HepG2 (cell line): ENCODE results near the gene KERA. TPM values are rescaled to one million over a fixed set of nuclear protein-coding genes. Genes with fewer than 3 reads are reported as not detected.

ENCODE experiments used
- ATAC-seq: fragments of 200-7000 bp; cut with Tn5 transposase; 3 replicates; pipeline ENCODE4 v1.9.1; 2020; ENCODE audit warnings: mild to moderate bottlenecking, moderate library complexity
- BruUV-seq: library from RNA; stranded (reverse); fragments of 400-500 nt; replicated peaks from 2 replicates; lab custom pipeline; 2021; lab: Mats Ljungman, UMichigan
- CTCF ChIA-PET: fragments of 300-600 bp; formaldehyde crosslinking; extraction: SDS; loops from one replicate; lab custom pipeline; 2021; ENCODE audit warnings: low total read pairs, inconsistent platforms, low intra/inter-chr PET ratio; lab: Yijun Ruan, JAX
- POLR2A ChIA-PET: fragments of 350-600 bp; sonication (Branson Sonifier 250); formaldehyde crosslinking; loops from one replicate; lab custom pipeline; 2020; ENCODE audit warnings: antibody characterized with exemption, inconsistent platforms; lab: Yijun Ruan, JAX
- DNase-seq: peaks from one replicate; pipeline ENCODE4 v3.0.0-alpha.2; 2015; ENCODE audit warnings: low spot score
- FAIRE-seq: peaks from 3 replicates; lab custom pipeline; 2011; peaks lifted over from hg19 to GRCh38; lab: Jason Lieb, UNC
- H2AFZ ChIP-seq: one replicate; pipeline ENCODE4 v1.6.1; 2011; ENCODE audit warnings: low read length, inconsistent platforms
- H3K27ac ChIP-seq: fragments of 300-600 bp; 3 replicates; pipeline ENCODE4 v1.8.0; 2011; ENCODE audit warnings: mixed run types, mild to moderate bottlenecking, mixed read lengths, low read length, inconsistent platforms; ENCODE audit not compliant: insufficient read depth; ENCODE audit errors: extremely low read length
- H3K27me3 ChIP-seq, 2 experiments: fragments of 200-600 bp in 1 of 2; 2 replicates in 1 of 2; 3 replicates in 1 of 2; pipeline versions ENCODE4 v1.6.0 to v1.8.0; 2011; ENCODE audit warnings: low read length in 2 of 2, mild to moderate bottlenecking in 2 of 2, moderate library complexity in 2 of 2, inconsistent platforms in 1 of 2; ENCODE audit not compliant: insufficient read depth in 2 of 2, control insufficient read depth in 1 of 2
- H3K36me3 ChIP-seq, 2 experiments: fragments of 200-600 bp in 1 of 2; replicated peaks in 1 of 2; 2 replicates in 1 of 2; 3 replicates in 1 of 2; pipeline versions ENCODE4 v1.5.1 to v1.8.0; 2011; ENCODE audit warnings: low read length in 2 of 2, inconsistent platforms in 1 of 2; ENCODE audit not compliant: insufficient read depth in 2 of 2, control insufficient read depth in 1 of 2
- H3K4me1 ChIP-seq: 2 replicates; pipeline ENCODE4 v1.5.1; 2012; ENCODE audit warnings: low read length, inconsistent platforms; ENCODE audit not compliant: insufficient read depth
- H3K4me2 ChIP-seq: 2 replicates; pipeline ENCODE4 v1.6.0; 2011; ENCODE audit warnings: low read depth, low read length, inconsistent platforms
- H3K4me3 ChIP-seq, 3 experiments: fragments of 200-600 bp in 1 of 3; sonication (generic), shearing (Covaris generic) in 1 of 3; replicated peaks in 1 of 3; 2 replicates each; pipeline ENCODE4 v1.5.1; 2011 to 2016; ENCODE audit warnings: low read length in 3 of 3, inconsistent platforms in 2 of 3, low read depth in 2 of 3, mild to moderate bottlenecking in 2 of 3, control low read depth in 1 of 3, mixed read lengths in 1 of 3; ENCODE audit not compliant: insufficient read depth in 1 of 3
- H3K79me2 ChIP-seq: one replicate; pipeline ENCODE4 v1.6.1; 2011; ENCODE audit warnings: low read length, inconsistent platforms; ENCODE audit not compliant: insufficient read depth
- H3K9ac ChIP-seq: 2 replicates; pipeline ENCODE4 v1.6.0; 2011; ENCODE audit warnings: mild to moderate bottlenecking, low read depth, low read length, inconsistent platforms; ENCODE audit not compliant: insufficient read depth
- H3K9me3 ChIP-seq: 2 replicates; pipeline ENCODE4 v1.5.1; 2012; ENCODE audit warnings: mild to moderate bottlenecking, low read length
- H4K20me1 ChIP-seq: 2 replicates; pipeline ENCODE4 v1.6.0; 2011; ENCODE audit warnings: inconsistent platforms, mild to moderate bottlenecking, low read length, moderate library complexity; ENCODE audit not compliant: insufficient read depth
- FOXP1 ChIP-seq, 2 experiments: fragments of 450-650 bp in 1 of 2; IDR thresholded peaks; 2 replicates each; pipeline ENCODE4 v1.6.1; 2017 to 2018; ENCODE audit warnings: antibody characterized with exemption in 1 of 2
- GATAD2A ChIP-seq: IDR thresholded peaks from 2 replicates; pipeline ENCODE4 v1.6.1; 2016
- HOXA3 ChIP-seq: sonication (generic); formaldehyde crosslinking; IDR thresholded peaks from 2 replicates; pipeline ENCODE4 v1.5.0; 2020; ENCODE audit warnings: missing genetic modification reagents
- PAF1 ChIP-seq: IDR thresholded peaks from 2 replicates; pipeline ENCODE4 v1.6.1; 2016; ENCODE audit warnings: missing genetic modification reagents, missing compliant biosample characterization
- RFX5 ChIP-seq: IDR thresholded peaks from 2 replicates; pipeline ENCODE4 v1.6.1; 2011; ENCODE audit warnings: low read depth, low read length, improper control_type of control experiment
- SIN3B ChIP-seq: fragments of 150-350 bp; IDR thresholded peaks from 2 replicates; pipeline ENCODE4 v1.6.1; 2014; ENCODE audit warnings: low read length
- SMAD9 ChIP-seq: sonication (generic); formaldehyde crosslinking; IDR thresholded peaks from 2 replicates; pipeline ENCODE4 v1.5.1; 2020; ENCODE audit warnings: mild to moderate bottlenecking, missing genetic modification reagents
- SNAPC2 ChIP-seq: sonication (generic); formaldehyde crosslinking; IDR thresholded peaks from 2 replicates; pipeline ENCODE4 v1.8.1; 2022; ENCODE audit warnings: mild to moderate bottlenecking, missing genetic modification reagents
- TRAFD1 ChIP-seq: sonication (generic); formaldehyde crosslinking; IDR thresholded peaks from 2 replicates; pipeline ENCODE4 v1.5.1; 2020; ENCODE audit warnings: missing genetic modification reagents, mild to moderate bottlenecking, borderline replicate concordance
- ZNF12 ChIP-seq: sonication (generic); formaldehyde crosslinking; IDR thresholded peaks from 2 replicates; pipeline ENCODE4 v1.5.0; 2020; ENCODE audit warnings: missing genetic modification reagents
- ZNF496 ChIP-seq: sonication (generic); formaldehyde crosslinking; IDR thresholded peaks from 2 replicates; pipeline ENCODE4 v1.8.1; 2023; ENCODE audit warnings: mild to moderate bottlenecking, moderate library complexity, missing genetic modification reagents; ENCODE audit not compliant: insufficient replicate concordance
- ZNF563 ChIP-seq: sonication (generic); formaldehyde crosslinking; IDR thresholded peaks from 2 replicates; pipeline ENCODE4 v1.8.0; 2022; ENCODE audit warnings: mild to moderate bottlenecking, moderate library complexity, missing genetic modification reagents
- ZNF672 ChIP-seq: sonication (generic); formaldehyde crosslinking; IDR thresholded peaks from 2 replicates; pipeline ENCODE4 v1.8.1; 2022; ENCODE audit warnings: missing genetic modification reagents
- ZSCAN25 ChIP-seq: sonication (generic); formaldehyde crosslinking; IDR thresholded peaks from 2 replicates; pipeline ENCODE4 v1.8.0; 2022; ENCODE audit warnings: mild to moderate bottlenecking, missing genetic modification reagents
- WGBS: methylation state at CpG from one replicate; pipeline ENCODE4 v1.1.6; 2017; ENCODE audit warnings: low lambda C conversion rate; 5-methylcytosine and 5-hydroxymethylcytosine counted together
- in situ Hi-C: cut with HindIII; loops from 2 replicates; pipeline ENCODE4 v1.10.0; 2017; ENCODE audit warnings: low pct_unique_long_range_greater_than_20kb; ENCODE audit not compliant: extremely low pct_ligation_motif_present
- intact Hi-C: fragments of 100-400 bp; cut with micrococcal nuclease; formaldehyde crosslinking; loops from one replicate; pipeline ENCODE4 v1.10.0; 2022; ENCODE audit not compliant: unreplicated experiment
- polyA plus RNA-seq, 8 experiments: library from polyadenylated mRNA; depleted of rRNA in 3 of 8; stranded (reverse) in 7 of 8; unstranded in 1 of 8; fragments of >200 nt; fragmentation: Illumina TruSeq in 4 of 8; extraction: Trizol in 4 of 8; gene quantifications; 2 replicates each; pipeline versions ENCODE4 v1.2.1 to v1.2.3, GENCODE V29; 2011 to 2016; ENCODE audit warnings: low read depth in 4 of 8, missing spikeins in 1 of 8, mixed read lengths in 1 of 8; ENCODE audit not compliant: insufficient read depth in 1 of 8
- total RNA-seq, 5 experiments: library from RNA; depleted of rRNA; stranded (reverse); fragments of >200 nt; fragmentation: Illumina TruSeq; extraction: Trizol; gene quantifications; 2 replicates each; pipeline ENCODE4 v1.2.3, GENCODE V29; 2016; ENCODE audit warnings: low read depth in 1 of 5
- TF ChIP-seq, protein P1 (sequence below): sonication (generic); formaldehyde crosslinking; IDR thresholded peaks from 2 replicates; pipeline ENCODE4 v1.8.1; 2023; ENCODE audit warnings: mild to moderate bottlenecking, missing genetic modification reagents
- TF ChIP-seq, protein P2 (sequence below): IDR thresholded peaks from 2 replicates; pipeline ENCODE4 v1.6.1; 2012; ENCODE audit warnings: low read depth, low read length, improper control_type of control experiment

Gene KERA
- total and polyA plus RNA-seq, 2 of the 13 experiments (the other 11 are each of a cell fraction or from before 2014, with no cell fraction given) = not detected

- H3K27ac ChIP-seq = no peak overlapping the region
- BruUV-seq = no TSS peak
- H3K9me3 ChIP-seq = no peaks in the 10 kb centered on the region
- 5% methylated on average over 4 of the region's 4 CpGs for WGBS
- in situ Hi-C loops (no loop called here), intact Hi-C loops (no loop called here)
- H3K4me1 ChIP-seq = no peaks in the 10 kb centered on the region
- ChIA-PET POLR2A (no interaction called here), CTCF (no interaction called here)
- no peak overlapping the region for H2AFZ ChIP-seq
- no peaks in the 10 kb centered on the region for H3K36me3 ChIP-seq
- TF ChIP-seq ZNF563 (no peak), ZNF672 (CRISPR knock-in tag) (no peak), SIN3B (no peak), ZNF12 (CRISPR knock-in tag) (no peak), ZSCAN25 (CRISPR knock-in tag) (no peak), TRAFD1 (CRISPR knock-in tag) (no peak), SMAD9 (no peak), ZNF496 (CRISPR knock-in tag) (no peak), GATAD2A (CRISPR knock-in tag) (no peak), FOXP1 (IDR thresholded peaks at IDR 0.05) (no peak), FOXP1 (CRISPR knock-in tag; IDR thresholded peaks at IDR 0.05) (no peak), SNAPC2 (CRISPR knock-in tag) (no peak), HOXA3 (CRISPR knock-in tag) (no peak), PAF1 (CRISPR knock-in tag) (no peak), RFX5 (no peak)
- TF ChIP-seq, protein P1, sequence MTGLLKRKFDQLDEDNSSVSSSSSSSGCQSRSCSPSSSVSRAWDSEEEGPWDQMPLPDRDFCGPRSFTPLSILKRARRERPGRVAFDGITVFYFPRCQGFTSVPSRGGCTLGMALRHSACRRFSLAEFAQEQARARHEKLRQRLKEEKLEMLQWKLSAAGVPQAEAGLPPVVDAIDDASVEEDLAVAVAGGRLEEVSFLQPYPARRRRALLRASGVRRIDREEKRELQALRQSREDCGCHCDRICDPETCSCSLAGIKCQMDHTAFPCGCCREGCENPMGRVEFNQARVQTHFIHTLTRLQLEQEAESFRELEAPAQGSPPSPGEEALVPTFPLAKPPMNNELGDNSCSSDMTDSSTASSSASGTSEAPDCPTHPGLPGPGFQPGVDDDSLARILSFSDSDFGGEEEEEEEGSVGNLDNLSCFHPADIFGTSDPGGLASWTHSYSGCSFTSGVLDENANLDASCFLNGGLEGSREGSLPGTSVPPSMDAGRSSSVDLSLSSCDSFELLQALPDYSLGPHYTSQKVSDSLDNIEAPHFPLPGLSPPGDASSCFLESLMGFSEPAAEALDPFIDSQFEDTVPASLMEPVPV (CRISPR knock-in tag) = no peak
- TF ChIP-seq, protein P2, sequence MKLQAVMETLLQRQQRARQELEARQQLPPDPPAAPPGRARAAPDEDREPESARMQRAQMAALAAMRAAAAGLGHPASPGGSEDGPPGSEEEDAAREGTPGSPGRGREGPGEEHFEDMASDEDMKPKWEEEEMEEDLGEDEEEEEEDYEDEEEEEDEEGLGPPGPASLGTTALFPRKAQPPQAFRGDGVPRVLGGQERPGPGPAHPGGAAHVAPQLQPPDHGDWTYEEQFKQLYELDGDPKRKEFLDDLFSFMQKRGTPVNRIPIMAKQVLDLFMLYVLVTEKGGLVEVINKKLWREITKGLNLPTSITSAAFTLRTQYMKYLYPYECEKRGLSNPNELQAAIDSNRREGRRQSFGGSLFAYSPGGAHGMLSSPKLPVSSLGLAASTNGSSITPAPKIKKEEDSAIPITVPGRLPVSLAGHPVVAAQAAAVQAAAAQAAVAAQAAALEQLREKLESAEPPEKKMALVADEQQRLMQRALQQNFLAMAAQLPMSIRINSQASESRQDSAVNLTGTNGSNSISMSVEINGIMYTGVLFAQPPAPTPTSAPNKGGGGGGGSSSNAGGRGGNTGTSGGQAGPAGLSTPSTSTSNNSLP = no peak
- no peak overlapping the region for H3K4me3 ChIP-seq
- no peaks in the 10 kb centered on the region for H3K79me2 ChIP-seq
- no peaks in the 10 kb centered on the region for H3K27me3 ChIP-seq
- no peak overlapping the region for H3K4me2 ChIP-seq
- H4K20me1 ChIP-seq = no peaks in the 10 kb centered on the region
- no peak overlapping the region for H3K9ac ChIP-seq
- DNase-seq (no peak), FAIRE-seq (no peak), ATAC-seq (no peak)
These were observed 3.7 kb downstream of the KERA start for GRCh38 chr12:91053951-91054715.
